GM13976 (cell line): Measurements from ENCODE around the gene SYNGR4.

ENCODE experiments used
- DNase-seq: peaks from one replicate; pipeline ENCODE4 v3.0.0; 2012; ENCODE audit warnings: low spot score
- CTCF ChIP-seq: IDR thresholded peaks from 2 replicates; pipeline ENCODE4 v1.5.1; 2012; ENCODE audit warnings: borderline replicate concordance, mild to moderate bottlenecking; ENCODE audit not compliant: insufficient read depth; ENCODE audit errors: extremely low read depth, missing control alignments, control extremely low read depth
- in situ Hi-C: fragments of 300-500 bp; cut with MboI; formaldehyde crosslinking; loops from one replicate; pipeline ENCODE4 v1.12.0; 2022; ENCODE audit warnings: low sequenced_read_pairs, mixed read lengths, inconsistent platforms; ENCODE audit not compliant: unreplicated experiment

SYNGR4 gene

GRCh38 chr19:48348737-48349136, 15.4 kb upstream of the SYNGR4 start:
- DNase-seq, result no peak
- in situ Hi-C loops, result no loop called here
- no peak for TF ChIP-seq CTCF

- in situ Hi-C loops, result no loop called here
- no peak for TF ChIP-seq CTCF
- no peak for DNase-seq
These were observed 13.3 kb upstream of the SYNGR4 start for GRCh38 chr19:48350856-48351255.

- DNase-seq, result peak; percentile 84
- in situ Hi-C loops, result no loop called here
- TF ChIP-seq CTCF, result peak; percentile 80
These were observed 12.8 kb upstream of the SYNGR4 start for GRCh38 chr19:48351341-48351752.

- in situ Hi-C loops, result no loop called here
- no peak for DNase-seq
- TF ChIP-seq CTCF, result no peak
These were observed 10.5 kb upstream of the SYNGR4 start for GRCh38 chr19:48353677-48354076.

GRCh38 chr19:48354332-48354992, 9.7 kb upstream of the SYNGR4 start:
- in situ Hi-C loops, result no loop called here
- DNase-seq, result no peak
- TF ChIP-seq CTCF, result no peak

GRCh38 chr19:48355365-48355954, 8.7 kb upstream of the SYNGR4 start:
- no peak for DNase-seq
- in situ Hi-C loops, result no loop called here
- no peak for TF ChIP-seq CTCF
